Measurements from ENCODE around the gene ODAM.

- TF ChIP-seq, protein P1, sequence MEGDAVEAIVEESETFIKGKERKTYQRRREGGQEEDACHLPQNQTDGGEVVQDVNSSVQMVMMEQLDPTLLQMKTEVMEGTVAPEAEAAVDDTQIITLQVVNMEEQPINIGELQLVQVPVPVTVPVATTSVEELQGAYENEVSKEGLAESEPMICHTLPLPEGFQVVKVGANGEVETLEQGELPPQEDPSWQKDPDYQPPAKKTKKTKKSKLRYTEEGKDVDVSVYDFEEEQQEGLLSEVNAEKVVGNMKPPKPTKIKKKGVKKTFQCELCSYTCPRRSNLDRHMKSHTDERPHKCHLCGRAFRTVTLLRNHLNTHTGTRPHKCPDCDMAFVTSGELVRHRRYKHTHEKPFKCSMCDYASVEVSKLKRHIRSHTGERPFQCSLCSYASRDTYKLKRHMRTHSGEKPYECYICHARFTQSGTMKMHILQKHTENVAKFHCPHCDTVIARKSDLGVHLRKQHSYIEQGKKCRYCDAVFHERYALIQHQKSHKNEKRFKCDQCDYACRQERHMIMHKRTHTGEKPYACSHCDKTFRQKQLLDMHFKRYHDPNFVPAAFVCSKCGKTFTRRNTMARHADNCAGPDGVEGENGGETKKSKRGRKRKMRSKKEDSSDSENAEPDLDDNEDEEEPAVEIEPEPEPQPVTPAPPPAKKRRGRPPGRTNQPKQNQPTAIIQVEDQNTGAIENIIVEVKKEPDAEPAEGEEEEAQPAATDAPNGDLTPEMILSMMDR (IDR thresholded peaks at IDR 0.05), result no peak
- TF ChIP-seq POLR2A (IDR thresholded peaks at IDR 0.05) (no peak), EP300 (IDR thresholded peaks at IDR 0.05) (no peak)
These were observed 55.9 kb downstream of the ODAM start for GRCh38 chr4:70251250-70251944.
